Osteoblast (primary cell): Measurements from ENCODE around the gene STAG3. TPM values are rescaled to one million over a fixed set of nuclear protein-coding genes. Genes with fewer than 3 reads are reported as not detected.
"Not testable (repeated sequence)": the region's sequence is repeated elsewhere in the genome, so short reads cannot be mapped to it uniquely, and the experiment has no call there.

ENCODE experiments used
- DNase-seq: peaks from one replicate; pipeline ENCODE4 v3.0.0; 2011; ENCODE audit warnings: low spot score, mixed read lengths; ENCODE audit not compliant: insufficient read length; ENCODE audit errors: missing footprints
- H2AFZ ChIP-seq: 2 replicates; pipeline ENCODE4 v1.6.0; 2011; ENCODE audit warnings: mild to moderate bottlenecking, low read length
- H3K27ac ChIP-seq: 2 replicates; pipeline ENCODE4 v1.5.1; 2011; ENCODE audit warnings: mild to moderate bottlenecking, low read depth, low read length, moderate library complexity
- H3K27me3 ChIP-seq: 2 replicates; pipeline ENCODE4 v1.6.0; 2012; ENCODE audit warnings: mild to moderate bottlenecking, control low read depth, inconsistent platforms, low read length, moderate library complexity; ENCODE audit not compliant: insufficient read depth
- H3K36me3 ChIP-seq: 2 replicates; pipeline ENCODE4 v1.5.1; 2011; ENCODE audit warnings: mild to moderate bottlenecking, low read length, control low read depth, moderate library complexity; ENCODE audit not compliant: insufficient read depth
- H3K4me1 ChIP-seq: 2 replicates; pipeline ENCODE4 v1.5.1; 2011; ENCODE audit warnings: mild to moderate bottlenecking, low read length, control low read depth, moderate library complexity; ENCODE audit not compliant: insufficient read depth
- H3K4me2 ChIP-seq: 2 replicates; pipeline ENCODE4 v1.6.0; 2011; ENCODE audit warnings: mild to moderate bottlenecking, low read length; ENCODE audit not compliant: insufficient read depth
- H3K4me3 ChIP-seq: fragments of 200-600 bp; sonication (generic); 3 replicates; pipeline ENCODE4 v1.5.1; 2012; ENCODE audit warnings: mild to moderate bottlenecking, low read length, inconsistent platforms; ENCODE audit not compliant: insufficient read depth
- H3K79me2 ChIP-seq: 2 replicates; pipeline ENCODE4 v1.6.0; 2012; ENCODE audit warnings: mild to moderate bottlenecking, low read length, control low read depth, inconsistent platforms; ENCODE audit not compliant: insufficient read depth
- H3K9me3 ChIP-seq: 2 replicates; pipeline ENCODE4 v1.5.1; 2011; ENCODE audit warnings: low read depth, low read length, control low read depth
- H4K20me1 ChIP-seq: 2 replicates; pipeline ENCODE4 v1.6.0; 2012; ENCODE audit warnings: mild to moderate bottlenecking, low read length, control low read depth; ENCODE audit not compliant: insufficient read depth
- total RNA-seq: library from RNA; depleted of rRNA; stranded (reverse); fragments of >200 nt; gene quantifications from 2 replicates; pipeline ENCODE4 v1.2.3, GENCODE V29; 2012
- TF ChIP-seq, protein P1 (sequence below): IDR thresholded peaks from 2 replicates; pipeline ENCODE4 v1.5.1; 2011; ENCODE audit warnings: mild to moderate bottlenecking, low read depth, low read length, moderate library complexity; ENCODE audit errors: extremely low read depth

STAG3 gene
- total RNA-seq, 1 donor: 1.4 TPM

DNA sequence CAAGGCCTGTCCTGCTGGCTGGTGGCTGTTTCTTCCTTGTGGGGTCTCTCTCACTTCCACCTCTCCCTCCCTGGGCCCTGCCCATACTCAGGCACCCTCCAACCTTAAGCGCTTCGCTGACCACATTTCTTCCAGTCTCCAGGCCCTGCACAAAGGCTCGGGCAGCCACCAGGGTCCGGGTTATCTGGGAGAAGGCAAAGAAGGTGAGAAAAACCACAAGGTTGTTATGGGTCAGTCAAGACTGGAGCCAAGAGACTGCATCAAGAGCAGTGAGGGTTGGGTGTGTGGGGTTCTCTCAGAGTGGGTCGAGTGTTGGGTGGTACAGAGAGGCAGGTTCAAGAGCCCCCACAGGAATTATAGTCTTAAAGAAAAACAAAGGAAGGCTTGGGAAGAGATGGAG lies 3.1 kb upstream of the STAG3 start:
- TF ChIP-seq, protein P1, sequence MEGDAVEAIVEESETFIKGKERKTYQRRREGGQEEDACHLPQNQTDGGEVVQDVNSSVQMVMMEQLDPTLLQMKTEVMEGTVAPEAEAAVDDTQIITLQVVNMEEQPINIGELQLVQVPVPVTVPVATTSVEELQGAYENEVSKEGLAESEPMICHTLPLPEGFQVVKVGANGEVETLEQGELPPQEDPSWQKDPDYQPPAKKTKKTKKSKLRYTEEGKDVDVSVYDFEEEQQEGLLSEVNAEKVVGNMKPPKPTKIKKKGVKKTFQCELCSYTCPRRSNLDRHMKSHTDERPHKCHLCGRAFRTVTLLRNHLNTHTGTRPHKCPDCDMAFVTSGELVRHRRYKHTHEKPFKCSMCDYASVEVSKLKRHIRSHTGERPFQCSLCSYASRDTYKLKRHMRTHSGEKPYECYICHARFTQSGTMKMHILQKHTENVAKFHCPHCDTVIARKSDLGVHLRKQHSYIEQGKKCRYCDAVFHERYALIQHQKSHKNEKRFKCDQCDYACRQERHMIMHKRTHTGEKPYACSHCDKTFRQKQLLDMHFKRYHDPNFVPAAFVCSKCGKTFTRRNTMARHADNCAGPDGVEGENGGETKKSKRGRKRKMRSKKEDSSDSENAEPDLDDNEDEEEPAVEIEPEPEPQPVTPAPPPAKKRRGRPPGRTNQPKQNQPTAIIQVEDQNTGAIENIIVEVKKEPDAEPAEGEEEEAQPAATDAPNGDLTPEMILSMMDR: no peak
- Histone ChIP-seq H2AFZ (no peak overlapping the region), H3K4me1 (peaks cover 5% of the 10 kb centered on the region), H3K4me3 (no peak overlapping the region), H4K20me1 (no peaks in the 10 kb centered on the region), H3K36me3 (no peaks in the 10 kb centered on the region), H3K4me2 (no peak overlapping the region), H3K79me2 (no peaks in the 10 kb centered on the region), H3K9me3 (no peaks in the 10 kb centered on the region), H3K27ac (no peak overlapping the region), H3K27me3 (peaks cover 14% of the 10 kb centered on the region)
- peak; percentile 54 for DNase-seq

DNA sequence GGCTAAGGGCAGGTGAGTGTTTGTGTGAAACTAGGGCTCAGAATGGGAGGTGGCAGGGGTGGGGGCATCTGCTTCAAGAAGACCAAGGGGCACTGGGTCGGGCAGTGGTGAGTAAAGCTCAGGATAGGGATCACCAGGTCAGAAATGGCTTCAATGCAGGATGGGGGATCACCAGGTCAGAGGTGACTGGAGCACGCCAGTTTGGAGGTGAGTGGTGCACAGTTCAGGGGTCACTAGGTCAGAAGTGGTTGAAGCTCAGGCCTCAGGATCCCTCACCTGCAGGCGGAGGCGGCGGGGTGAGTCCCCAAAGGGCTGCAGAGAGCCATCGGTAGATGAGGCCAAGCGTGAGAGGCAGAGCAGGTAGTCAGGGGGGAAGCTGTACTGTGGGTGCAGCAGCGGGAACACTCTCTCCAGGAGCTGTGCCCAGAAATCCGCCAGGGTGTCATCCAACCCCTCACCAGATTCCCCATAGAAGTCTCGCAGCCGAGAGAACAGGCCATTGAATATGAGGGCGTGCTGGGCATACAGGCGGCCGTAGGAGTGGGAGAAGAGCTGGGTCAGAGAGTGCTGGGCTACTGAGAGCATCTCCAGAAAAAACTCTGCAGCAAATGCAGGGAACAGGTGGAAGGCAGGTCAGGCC lies 2.3 kb upstream of the STAG3 start:
- Histone ChIP-seq H3K79me2 (no peaks in the 10 kb centered on the region), H3K27ac (no peak overlapping the region), H3K4me2 (no peak overlapping the region), H3K4me1 (peaks cover 5% of the 10 kb centered on the region), H3K9me3 (no peaks in the 10 kb centered on the region), H3K36me3 (no peaks in the 10 kb centered on the region), H2AFZ (no peak overlapping the region), H3K27me3 (peaks cover 14% of the 10 kb centered on the region), H3K4me3 (no peak overlapping the region), H4K20me1 (no peaks in the 10 kb centered on the region)
- TF ChIP-seq, protein P1: no peak
- DNase-seq: peak; percentile 31

DNA sequence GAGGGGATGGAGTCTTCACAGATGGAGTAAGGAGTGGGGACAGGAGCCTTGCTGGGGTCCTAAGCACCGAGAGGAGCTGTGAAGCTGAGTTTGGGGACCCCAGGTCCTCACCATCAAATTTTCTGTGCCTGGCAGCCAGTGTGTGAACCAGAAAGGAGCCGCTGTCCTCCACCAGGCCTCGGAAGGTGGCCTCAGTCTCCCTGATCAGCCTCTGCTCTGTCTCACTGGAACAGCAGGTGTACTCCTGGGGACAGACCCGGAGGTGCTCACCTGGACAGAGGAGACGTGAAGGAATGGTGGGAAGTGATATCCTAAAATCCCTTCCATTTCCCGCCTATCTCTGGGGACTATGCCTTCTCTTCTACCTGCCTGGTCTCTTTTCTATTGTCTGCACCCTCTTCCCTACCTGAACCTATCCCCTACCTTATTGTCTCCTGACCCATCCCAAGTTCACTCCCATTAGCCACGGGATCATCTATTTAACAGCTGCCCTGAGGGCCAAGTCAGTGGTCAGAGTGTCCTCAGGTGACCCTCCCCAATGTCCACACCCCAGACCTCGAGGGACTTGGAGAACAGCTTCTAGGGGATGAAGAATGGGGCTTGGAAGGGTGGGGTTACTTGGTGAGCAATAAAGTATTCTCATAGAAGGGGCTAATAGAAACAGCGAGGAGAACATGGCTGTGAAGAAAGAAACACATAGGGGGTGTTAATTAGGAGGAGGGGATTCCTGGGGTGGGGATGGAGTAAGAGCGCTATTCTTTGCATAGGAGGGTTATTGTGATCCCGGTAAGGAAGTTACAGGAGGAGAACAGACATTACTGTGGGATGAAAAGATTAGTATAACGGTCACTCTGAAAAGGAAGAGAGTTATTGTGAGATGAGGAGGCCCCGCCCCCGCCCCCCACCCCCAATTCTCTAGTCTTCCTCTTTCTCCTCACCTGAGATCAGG lies 1.3 kb upstream of the STAG3 start:
- peak; percentile 90 for DNase-seq
- Histone ChIP-seq H3K27ac (no peak overlapping the region), H2AFZ (peak overlapping the region; percentile 94), H3K9me3 (no peaks in the 10 kb centered on the region), H3K27me3 (peaks cover 9% of the 10 kb centered on the region), H3K79me2 (no peaks in the 10 kb centered on the region), H4K20me1 (no peaks in the 10 kb centered on the region), H3K36me3 (no peaks in the 10 kb centered on the region), H3K4me3 (peak overlapping the region; percentile 76), H3K4me1 (peaks cover 5% of the 10 kb centered on the region), H3K4me2 (peak overlapping the region; percentile 91)
- TF ChIP-seq, protein P1: no peak

DNA sequence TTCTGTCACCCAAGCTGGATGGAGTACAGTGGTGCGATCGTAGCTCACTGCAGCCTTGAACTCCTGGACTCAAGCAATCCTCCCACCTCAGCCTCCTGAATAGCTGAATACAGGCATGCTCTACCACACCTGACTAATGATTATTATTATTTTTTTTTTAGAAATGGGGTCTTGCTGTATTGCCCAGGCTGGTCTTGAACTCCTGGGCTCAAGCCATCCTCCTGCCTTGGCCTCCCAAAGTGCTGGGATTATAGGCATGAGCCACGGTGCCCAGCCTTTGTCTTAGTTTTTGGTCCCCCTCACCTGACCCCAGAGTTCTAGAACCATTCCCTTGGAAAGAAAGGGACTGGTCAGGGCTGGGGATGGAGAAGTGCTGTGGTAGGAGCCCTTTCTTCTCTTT lies 2.4 kb downstream of the STAG3 start:
- H3K4me1 ChIP-seq, H3K79me2 ChIP-seq, H3K9me3 ChIP-seq, H2AFZ ChIP-seq, H3K27me3 ChIP-seq, H3K27ac ChIP-seq, H4K20me1 ChIP-seq, H3K4me2 ChIP-seq, DNase-seq, H3K4me3 ChIP-seq, H3K36me3 ChIP-seq: not testable (repeated sequence)

GRCh38 chr7:100182616-100183015 lies 4.9 kb downstream of the STAG3 start:
- H3K27me3 ChIP-seq, H3K9me3 ChIP-seq, H4K20me1 ChIP-seq, H3K36me3 ChIP-seq, H2AFZ ChIP-seq, H3K27ac ChIP-seq, DNase-seq, H3K4me1 ChIP-seq, H3K4me3 ChIP-seq, H3K4me2 ChIP-seq, H3K79me2 ChIP-seq: not testable (repeated sequence)

- H3K79me2 ChIP-seq, H3K36me3 ChIP-seq, DNase-seq, H4K20me1 ChIP-seq, H3K27ac ChIP-seq, H2AFZ ChIP-seq, H3K4me1 ChIP-seq, H3K4me3 ChIP-seq, H3K27me3 ChIP-seq, H3K4me2 ChIP-seq, H3K9me3 ChIP-seq: not testable (repeated sequence)
Measured at GRCh38 chr7:100183090-100183489, 5.4 kb downstream of the STAG3 start.
